Heart right ventricle (tissue), 16 donors: ENCODE data around the gene RIPOR1. TPM values are rescaled to one million over a fixed set of nuclear protein-coding genes. Genes with fewer than 3 reads are reported as not detected.

Source experiments
- ATAC-seq, 8 donors: fragments of 200-7000 bp; cut with Tn5 transposase; one replicate each; pipeline ENCODE4 v1.9.1; 2020; ENCODE audit warnings: mild to moderate bottlenecking in 8 of 8, moderate library complexity in 8 of 8, moderate number of reproducible peaks in 1 of 8
- DNase-seq, 2 donors: peaks; one replicate each; pipeline ENCODE4 v3.0.0-alpha.2; 2020
- H3K27ac ChIP-seq, 10 donors: fragments of 200-600 bp; sonication (generic) in 2 of 10; one replicate each; pipeline versions ENCODE4 v1.5.0 to v1.8.0; 2020 to 2022; ENCODE audit warnings: mild to moderate bottlenecking in 3 of 10
- H3K27me3 ChIP-seq, 7 donors: fragments of 200-600 bp; one replicate each; pipeline ENCODE4 v1.8.0; 2021 to 2022; ENCODE audit warnings: mild to moderate bottlenecking in 2 of 7
- H3K36me3 ChIP-seq, 9 donors: fragments of 200-600 bp; sonication (generic) in 1 of 9; one replicate each; pipeline versions ENCODE4 v1.5.0 to v1.8.0; 2020 to 2022; ENCODE audit warnings: mild to moderate bottlenecking in 2 of 9
- H3K4me1 ChIP-seq, 9 donors: fragments of 200-600 bp; sonication (generic) in 1 of 9; one replicate each; pipeline versions ENCODE4 v1.5.0 to v1.8.0; 2020 to 2022; ENCODE audit warnings: mild to moderate bottlenecking in 4 of 9
- H3K4me3 ChIP-seq, 10 donors: fragments of 200-600 bp; sonication (generic) in 2 of 10; one replicate each; pipeline versions ENCODE4 v1.5.0 to v1.8.0; 2020 to 2022; ENCODE audit warnings: mild to moderate bottlenecking in 7 of 10, moderate library complexity in 2 of 10
- H3K9me3 ChIP-seq, 11 donors: fragments of 200-600 bp in 10 of 11; sonication (generic) in 2 of 11; one replicate each; pipeline versions ENCODE4 v1.5.0 to v1.8.0; 2013 to 2022; ENCODE audit warnings: mild to moderate bottlenecking in 2 of 11, control low read depth in 1 of 11, moderate library complexity in 1 of 11
- whole genome bisulfite sequencing, 2 donors: extraction: QIAGEN DNeasy Blood & Tissue Kit; methylation state at CpG; one replicate each; pipeline ENCODE4 v1.1.7; 2013; ENCODE audit warnings: inconsistent platforms in 1 of 2; 5-methylcytosine and 5-hydroxymethylcytosine counted together
- intact Hi-C, 10 donors: fragments of 100-400 bp; cut with DNase I; formaldehyde crosslinking; loops; one replicate each; pipeline versions ENCODE4 v1.11.1 to v1.14.2; 2022
- polyA plus RNA-seq, 2 donors: library from polyadenylated mRNA; stranded (reverse); fragments of 200-250 nt; gene quantifications; one replicate each; pipeline ENCODE4 v1.2.3, GENCODE V29; 2013
- total RNA-seq, 10 donors: library from RNA; stranded (reverse); fragmentation: NEBNext Ultra II Directional in 3 of 10; extraction: Animal tissue kit (Norgen Biotek cat#: 25700) in 3 of 10; gene quantifications; one replicate each; pipeline versions ENCODE4 v1.2.1 to v1.2.4, GENCODE V29; 2021 to 2023
- TF ChIP-seq, protein P1 (sequence below), 9 donors: fragments of 200-600 bp; sonication (generic) in 2 of 9; IDR thresholded peaks; one replicate each; pipeline versions ENCODE4 v1.5.0 to v1.8.0; 2021 to 2022; ENCODE audit warnings: antibody characterized with exemption in 9 of 9, mild to moderate bottlenecking in 5 of 9, moderate library complexity in 1 of 9
- donor health status: Arrhythmogenic right ventricular cardiomyopathy.
- donor health status: ischemic (EF 13 %, LVEDD 7.1; RV severe dilation, severe dysfunction).
- donor health status: healthy with polysubstance abuse.
- donor health status: DM: no; HTN: yes; CAD: no.
- donor health status: DM: no; HTN: no; CAD: no.
- donor health status: ischemic (EF 25% LVEDD 6.9; RV normal size, moderate dysfunction).
- donor health status: ischemic (EF 25% LVEDD 5.7; RV mildly dilated, moderate dysfunction).
- donor health status: healthy.
- donor health status: DM: yes; HTN: yes; CAD: no.
- donor health status: Ischemic cardiomyopathy.
- donor health status: ischemic (EF 35%, LVEDD 5.7; RV mildly dilated, moderate dysfunction).
- donor health status: nonischemic (EF 11% LVEDD 7.7; RV severe dilation, severe dysfunction).
- donor health status: DM: yes; HTN: yes; CAD: no.
- donor health status: PGD.
- donor health status: ischemic (EF 29% LVEDD 5.4; RV normal size, mild dysfunction).
- donor health status: nonischemic (EF 23%, LVEDD 6.1; RV moderate dilation, normal function).

Gene RIPOR1
- total and polyA plus RNA-seq, 12 donors = 40.0 to 86.1 (median 69.2) TPM

DNA sequence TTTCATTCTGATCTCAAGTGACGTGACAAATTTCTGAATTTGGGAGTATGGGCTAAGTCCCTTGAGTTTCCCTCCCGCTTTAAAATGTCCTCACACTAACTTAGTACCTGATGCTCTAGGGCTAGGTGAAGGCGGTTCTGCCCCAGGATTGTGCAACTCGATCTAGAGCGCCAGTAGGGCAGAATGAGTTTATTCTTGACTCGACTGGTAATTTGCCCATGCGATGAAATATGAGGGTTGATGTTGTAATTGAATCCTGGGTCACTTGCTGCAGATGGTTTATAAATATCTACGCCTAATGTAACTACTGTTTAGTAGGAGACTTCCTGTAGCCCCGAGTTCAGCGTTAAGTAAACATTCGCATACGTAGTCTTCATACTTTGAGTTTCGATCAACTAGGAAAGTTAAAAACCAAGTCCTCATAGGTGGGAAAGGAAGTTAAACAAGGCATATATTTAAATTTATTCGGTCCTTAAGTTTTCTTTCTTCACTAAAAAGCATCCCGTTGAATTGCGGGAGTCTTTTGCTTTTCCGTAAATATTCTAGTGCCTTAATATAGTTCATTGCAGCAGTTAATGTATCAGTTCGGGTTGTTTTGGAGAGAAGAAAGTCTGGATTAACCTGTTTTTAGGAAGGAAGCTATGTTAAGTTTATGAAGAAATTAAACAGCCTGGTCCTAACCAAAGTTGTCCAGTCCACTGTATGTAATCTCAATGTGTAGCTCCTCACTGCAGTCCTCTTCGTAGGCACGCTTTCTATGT, 35.3 kb downstream of the RIPOR1 start:
- Histone ChIP-seq H3K36me3 (no peaks in the 10 kb centered on the region), H3K27ac (peak overlapping the region; percentile 99 to 100 (median 100)), H3K4me3 (peak overlapping the region; percentile 95 to 100 (median 98)), H3K9me3 (no peaks in the 10 kb centered on the region), H3K27me3 (no peaks in the 10 kb centered on the region), H3K4me1 (peaks cover 6 to 58% (median 36%) of the 10 kb centered on the region in 9 donors)
- intact Hi-C loops = loop anchor here in 9 of 10 donors (2.0 to 10.0 kb wide), 10 partner anchors 41 to 278 kb away; partner anchors contain the start of genes C16orf86 (in 3 of the 9), ENKD1 (in 3 of the 9), ACD (in 2 of the 9) and PARD6A (in 2 of the 9)
- DNase-seq = peak in 1 of 2 donors; percentile 13
- TF ChIP-seq, protein P1, sequence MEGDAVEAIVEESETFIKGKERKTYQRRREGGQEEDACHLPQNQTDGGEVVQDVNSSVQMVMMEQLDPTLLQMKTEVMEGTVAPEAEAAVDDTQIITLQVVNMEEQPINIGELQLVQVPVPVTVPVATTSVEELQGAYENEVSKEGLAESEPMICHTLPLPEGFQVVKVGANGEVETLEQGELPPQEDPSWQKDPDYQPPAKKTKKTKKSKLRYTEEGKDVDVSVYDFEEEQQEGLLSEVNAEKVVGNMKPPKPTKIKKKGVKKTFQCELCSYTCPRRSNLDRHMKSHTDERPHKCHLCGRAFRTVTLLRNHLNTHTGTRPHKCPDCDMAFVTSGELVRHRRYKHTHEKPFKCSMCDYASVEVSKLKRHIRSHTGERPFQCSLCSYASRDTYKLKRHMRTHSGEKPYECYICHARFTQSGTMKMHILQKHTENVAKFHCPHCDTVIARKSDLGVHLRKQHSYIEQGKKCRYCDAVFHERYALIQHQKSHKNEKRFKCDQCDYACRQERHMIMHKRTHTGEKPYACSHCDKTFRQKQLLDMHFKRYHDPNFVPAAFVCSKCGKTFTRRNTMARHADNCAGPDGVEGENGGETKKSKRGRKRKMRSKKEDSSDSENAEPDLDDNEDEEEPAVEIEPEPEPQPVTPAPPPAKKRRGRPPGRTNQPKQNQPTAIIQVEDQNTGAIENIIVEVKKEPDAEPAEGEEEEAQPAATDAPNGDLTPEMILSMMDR (IDR thresholded peaks at IDR 0.05) = no peak
- 2% methylated on average over 20 of the region's 20 CpGs for WGBS, 2 donors
- ATAC-seq = peak in 1 of 8 donors; percentile 4

DNA sequence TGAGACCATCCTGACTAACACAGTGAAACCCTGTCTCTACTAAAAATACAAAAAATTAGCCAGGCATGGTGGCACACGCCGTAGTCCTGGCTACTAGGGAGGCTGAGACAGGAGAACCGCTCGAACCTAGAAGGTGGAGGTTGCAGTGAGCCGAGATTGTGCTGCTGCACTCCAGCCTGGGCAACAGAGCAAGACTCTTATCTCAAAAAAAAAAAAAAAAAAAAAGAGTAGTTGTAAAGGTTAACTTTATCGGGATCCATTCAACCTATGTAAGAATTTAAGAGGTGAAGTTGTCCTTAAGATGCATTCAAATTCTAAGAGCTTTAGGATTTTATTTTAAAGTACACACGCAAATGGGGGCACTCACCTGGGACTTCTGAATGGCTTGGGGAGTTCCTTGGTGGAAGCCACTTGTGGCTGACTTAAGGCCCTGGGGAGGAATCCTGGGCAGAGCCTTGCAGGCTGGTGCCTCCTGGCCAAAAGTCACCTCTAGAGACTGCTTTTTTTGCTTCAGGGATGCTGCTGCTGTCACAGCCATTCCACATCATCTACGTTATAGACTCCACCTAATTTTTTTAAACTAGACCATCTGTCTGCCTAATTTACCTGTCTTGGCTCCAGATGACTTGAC, 37.0 kb downstream of the RIPOR1 start:
- ATAC-seq = no peak
- Histone ChIP-seq H3K4me1 (peaks cover 6 to 55% (median 36%) of the 10 kb centered on the region in 9 donors), H3K9me3 (no peaks in the 10 kb centered on the region), H3K27me3 (no peaks in the 10 kb centered on the region), H3K4me3 (no peak overlapping the region), H3K36me3 (no peaks in the 10 kb centered on the region), H3K27ac (no peak overlapping the region)
- intact Hi-C loops = loop anchor here in 2 of 10 donors (5.0 to 10.0 kb wide), 2 partner anchors 77 to 89 kb away; no protein-coding TSS in a partner anchor
- WGBS, 2 donors = 91 to 93% methylated on average over 8 of the region's 8 CpGs
- TF ChIP-seq, protein P1 (IDR thresholded peaks at IDR 0.05) = no peak
- no peak for DNase-seq

GRCh38 chr16:67571464-67571863, 42.8 kb downstream of the RIPOR1 start:
- TF ChIP-seq, protein P1 (IDR thresholded peaks at IDR 0.05) = no peak
- Histone ChIP-seq H3K9me3 (no peaks in the 10 kb centered on the region), H3K27me3 (no peaks in the 10 kb centered on the region), H3K27ac (no peak overlapping the region), H3K36me3 (peaks cover 0 to 51% (median 10%) of the 10 kb centered on the region in 9 donors), H3K4me3 (no peak overlapping the region), H3K4me1 (peaks cover 0 to 18% (median 0%) of the 10 kb centered on the region in 9 donors)
- WGBS, 2 donors = 91 to 93% methylated on average over 2 of the region's 2 CpGs
- no peak for DNase-seq
- no peak for ATAC-seq
- intact Hi-C loops = no loop called here

- DNase-seq (no peak), ATAC-seq (no peak)
- H3K27ac ChIP-seq = no peak overlapping the region
- peaks cover 0 to 56% (median 10%) of the 10 kb centered on the region in 9 donors for H3K36me3 ChIP-seq
- no peaks in the 10 kb centered on the region for H3K9me3 ChIP-seq
- TF ChIP-seq, protein P1 (IDR thresholded peaks at IDR 0.05) = no peak
- no peaks in the 10 kb centered on the region for H3K27me3 ChIP-seq
- WGBS, 2 donors = 57 to 65% methylated on average over 4 of the region's 4 CpGs
- intact Hi-C loops = no loop called here
- no peak overlapping the region for H3K4me3 ChIP-seq
- peaks cover 0 to 13% (median 0%) of the 10 kb centered on the region in 9 donors for H3K4me1 ChIP-seq
These were observed 43.4 kb downstream of the RIPOR1 start for GRCh38 chr16:67571981-67572431.
